Stomach (tissue), 4 donors: Measurements from ENCODE around the gene NBEAL2.

ENCODE experiments used
- POLR2A ChIP-seq, 4 donors: fragments of 450-650 bp; IDR thresholded peaks; one replicate each; pipeline ENCODE4 v1.6.1; 2016; ENCODE audit warnings: antibody characterized with exemption in 4 of 4, control low read depth in 2 of 4, mild to moderate bottlenecking in 1 of 4, moderate library complexity in 1 of 4
- POLR2AphosphoS5 ChIP-seq, 3 donors: sonication (generic); formaldehyde crosslinking; IDR thresholded peaks; one replicate each; pipeline ENCODE4 v1.6.1; 2016; ENCODE audit warnings: antibody characterized with exemption in 3 of 3

GRCh38 chr3:46955801-46956259 is 23.6 kb upstream of the NBEAL2 start:
- TF ChIP-seq POLR2A (IDR thresholded peaks at IDR 0.05) (no peak), POLR2AphosphoS5 (IDR thresholded peaks at IDR 0.05) (no peak)
